Tibial nerve (tissue), 4 donors: ENCODE results near the gene TMEM132C. TPM values are rescaled to one million over a fixed set of nuclear protein-coding genes. Genes with fewer than 3 reads are reported as not detected.

Experiments
- DNase-seq, 2 donors: peaks; one replicate each; pipeline ENCODE4 v3.0.0-alpha.2; 2019; ENCODE audit warnings: low spot score in 2 of 2
- H3K27ac ChIP-seq, 4 donors: fragments of 200-600 bp; sonication (generic) in 3 of 4; one replicate each; pipeline ENCODE4 v1.5.1; 2017 to 2019; ENCODE audit warnings: mild to moderate bottlenecking in 1 of 4
- H3K27me3 ChIP-seq, 2 donors: fragments of 200-600 bp; sonication (generic) in 1 of 2; one replicate each; pipeline versions ENCODE4 v1.5.1 to v1.6.0; 2017 to 2019
- H3K36me3 ChIP-seq, 3 donors: fragments of 200-600 bp; sonication (generic); one replicate each; pipeline ENCODE4 v1.5.1; 2018 to 2019
- H3K4me1 ChIP-seq, 4 donors: fragments of 200-600 bp; sonication (generic) in 3 of 4; one replicate each; pipeline ENCODE4 v1.5.1; 2017 to 2019
- H3K4me3 ChIP-seq, 4 donors: fragments of 200-600 bp; sonication (generic) in 3 of 4; one replicate each; pipeline ENCODE4 v1.5.1; 2017 to 2019; ENCODE audit warnings: mild to moderate bottlenecking in 1 of 4, moderate library complexity in 1 of 4
- H3K9me3 ChIP-seq, 4 donors: fragments of 200-600 bp; sonication (generic) in 3 of 4; one replicate each; pipeline ENCODE4 v1.5.1; 2017 to 2019
- EP300 ChIP-seq, 2 donors: sonication (generic); formaldehyde crosslinking; IDR thresholded peaks; one replicate each; pipeline ENCODE4 v1.6.1; 2017; ENCODE audit warnings: antibody characterized with exemption in 2 of 2, mild to moderate bottlenecking in 1 of 2
- POLR2A ChIP-seq, 2 donors: fragments of 450-650 bp; IDR thresholded peaks; one replicate each; pipeline ENCODE4 v1.6.1; 2017; ENCODE audit warnings: antibody characterized with exemption in 2 of 2, mild to moderate bottlenecking in 2 of 2, moderate library complexity in 2 of 2
- WGBS, 2 donors: methylation state at CpG; one replicate each; pipeline ENCODE4 v1.1.5; 2018; 5-methylcytosine and 5-hydroxymethylcytosine counted together
- total RNA-seq, 4 donors: library from RNA; depleted of rRNA; stranded (reverse); fragments of >200 nt; gene quantifications; one replicate each; pipeline ENCODE4 v1.1.0, GENCODE V29; 2016
- TF ChIP-seq, protein P1 (sequence below), 5 experiments: fragments of 200-600 bp in 3 of 5; fragments of 450-650 bp in 2 of 5; sonication (generic) in 3 of 5; IDR thresholded peaks; one replicate each; pipeline ENCODE4 v1.5.1; 2016 to 2019; ENCODE audit warnings: antibody characterized with exemption in 5 of 5, mild to moderate bottlenecking in 3 of 5, moderate library complexity in 2 of 5

TMEM132C gene
- total RNA-seq, 4 donors from 2014 or later = 8.2 to 17.4 (median 12.4) TPM

DNA sequence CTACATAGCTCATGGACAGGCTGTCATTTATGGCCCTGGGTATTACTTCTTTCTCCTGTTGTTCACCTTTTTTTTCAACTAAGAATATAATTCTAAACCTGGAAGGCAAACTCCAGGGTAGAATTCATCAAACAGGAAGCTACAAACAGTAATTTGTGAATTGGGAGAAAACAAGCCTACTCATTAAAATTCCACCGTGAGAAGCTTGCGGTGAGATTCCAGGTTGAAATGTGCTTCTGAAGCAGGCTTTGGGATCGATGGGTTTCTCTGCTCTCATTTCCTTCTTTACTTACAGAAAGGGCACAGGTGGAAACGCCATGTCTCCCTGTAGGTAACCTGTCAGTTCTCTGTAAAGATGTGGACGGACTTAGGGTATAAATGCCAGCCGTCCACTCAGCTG is 257.5 kb downstream of the TMEM132C start:
- Histone ChIP-seq H3K9me3 (peaks cover 0 to 9% (median 0%) of the 10 kb centered on the region in 4 donors), H3K27me3 (no peaks in the 10 kb centered on the region), H3K4me3 (no peak overlapping the region), H3K36me3 (no peaks in the 10 kb centered on the region), H3K4me1 (no peaks in the 10 kb centered on the region), H3K27ac (no peak overlapping the region)
- no peak for DNase-seq
- 65 to 78% methylated on average over 6 of the region's 6 CpGs for WGBS, 2 donors
- TF ChIP-seq EP300 (IDR thresholded peaks at IDR 0.05) (no peak), POLR2A (IDR thresholded peaks at IDR 0.05) (no peak)
- TF ChIP-seq, protein P1, sequence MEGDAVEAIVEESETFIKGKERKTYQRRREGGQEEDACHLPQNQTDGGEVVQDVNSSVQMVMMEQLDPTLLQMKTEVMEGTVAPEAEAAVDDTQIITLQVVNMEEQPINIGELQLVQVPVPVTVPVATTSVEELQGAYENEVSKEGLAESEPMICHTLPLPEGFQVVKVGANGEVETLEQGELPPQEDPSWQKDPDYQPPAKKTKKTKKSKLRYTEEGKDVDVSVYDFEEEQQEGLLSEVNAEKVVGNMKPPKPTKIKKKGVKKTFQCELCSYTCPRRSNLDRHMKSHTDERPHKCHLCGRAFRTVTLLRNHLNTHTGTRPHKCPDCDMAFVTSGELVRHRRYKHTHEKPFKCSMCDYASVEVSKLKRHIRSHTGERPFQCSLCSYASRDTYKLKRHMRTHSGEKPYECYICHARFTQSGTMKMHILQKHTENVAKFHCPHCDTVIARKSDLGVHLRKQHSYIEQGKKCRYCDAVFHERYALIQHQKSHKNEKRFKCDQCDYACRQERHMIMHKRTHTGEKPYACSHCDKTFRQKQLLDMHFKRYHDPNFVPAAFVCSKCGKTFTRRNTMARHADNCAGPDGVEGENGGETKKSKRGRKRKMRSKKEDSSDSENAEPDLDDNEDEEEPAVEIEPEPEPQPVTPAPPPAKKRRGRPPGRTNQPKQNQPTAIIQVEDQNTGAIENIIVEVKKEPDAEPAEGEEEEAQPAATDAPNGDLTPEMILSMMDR (IDR thresholded peaks at IDR 0.05) = no peak

DNA sequence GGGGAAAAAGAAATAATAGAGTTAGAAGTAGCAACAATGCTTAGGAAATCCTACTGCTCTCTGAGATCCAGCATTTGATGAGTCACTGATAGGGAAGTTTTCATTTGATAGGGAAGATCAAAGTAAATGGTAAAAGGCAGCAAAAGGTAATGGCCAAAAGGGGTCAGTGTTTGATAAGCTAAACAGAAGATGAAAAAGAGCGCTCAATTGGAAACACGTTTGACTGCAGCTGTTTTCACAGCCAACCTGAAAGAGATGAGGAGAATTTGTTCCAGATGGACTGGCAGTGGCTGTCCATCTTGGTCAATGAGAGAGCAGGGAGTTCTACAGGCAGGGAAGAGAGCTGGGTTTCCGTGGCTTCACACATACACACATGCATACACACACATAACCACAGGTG is 264.2 kb downstream of the TMEM132C start:
- no peak for DNase-seq
- Histone ChIP-seq H3K27me3 (no peaks in the 10 kb centered on the region), H3K4me3 (no peak overlapping the region), H3K4me1 (no peaks in the 10 kb centered on the region), H3K9me3 (no peaks in the 10 kb centered on the region), H3K36me3 (no peaks in the 10 kb centered on the region), H3K27ac (no peak overlapping the region)
- WGBS, 2 donors = 40 to 52% methylated on average over 3 of the region's 3 CpGs
- TF ChIP-seq EP300 (IDR thresholded peaks at IDR 0.05) (no peak), POLR2A (IDR thresholded peaks at IDR 0.05) (no peak)
- TF ChIP-seq, protein P1 (IDR thresholded peaks at IDR 0.05) = no peak

DNA sequence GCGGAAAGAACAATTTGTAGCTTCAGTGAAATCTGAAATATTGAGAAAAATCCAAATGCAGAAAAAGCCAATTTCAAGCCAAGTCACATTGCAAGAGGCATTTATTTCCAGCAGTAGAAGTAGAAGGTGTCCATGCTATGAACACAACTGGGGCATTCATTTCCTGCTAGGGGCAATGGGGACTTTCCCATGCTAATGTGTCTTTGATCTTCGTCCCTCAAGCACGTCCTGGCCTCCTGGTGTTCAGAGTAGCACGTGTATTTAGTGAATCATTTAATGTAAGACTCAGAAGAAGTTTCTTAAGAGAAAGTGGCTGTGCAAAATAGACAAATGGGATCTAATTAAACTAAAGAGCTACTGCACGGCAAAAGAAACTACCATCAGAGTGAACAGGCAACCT is 267.9 kb downstream of the TMEM132C start:
- no peak overlapping the region for H3K4me3 ChIP-seq
- no peaks in the 10 kb centered on the region for H3K27me3 ChIP-seq
- H3K9me3 ChIP-seq = peaks cover 0 to 18% (median 0%) of the 10 kb centered on the region in 4 donors
- no peak for TF ChIP-seq POLR2A (IDR thresholded peaks at IDR 0.05)
- TF ChIP-seq EP300 (IDR thresholded peaks at IDR 0.05) = no peak
- TF ChIP-seq, protein P1 (IDR thresholded peaks at IDR 0.05) = no peak
- no peak overlapping the region for H3K27ac ChIP-seq
- no peaks in the 10 kb centered on the region for H3K4me1 ChIP-seq
- WGBS, 2 donors = 61 to 63% methylated on average over 5 of the region's 5 CpGs
- DNase-seq = no peak
- no peaks in the 10 kb centered on the region for H3K36me3 ChIP-seq

DNA sequence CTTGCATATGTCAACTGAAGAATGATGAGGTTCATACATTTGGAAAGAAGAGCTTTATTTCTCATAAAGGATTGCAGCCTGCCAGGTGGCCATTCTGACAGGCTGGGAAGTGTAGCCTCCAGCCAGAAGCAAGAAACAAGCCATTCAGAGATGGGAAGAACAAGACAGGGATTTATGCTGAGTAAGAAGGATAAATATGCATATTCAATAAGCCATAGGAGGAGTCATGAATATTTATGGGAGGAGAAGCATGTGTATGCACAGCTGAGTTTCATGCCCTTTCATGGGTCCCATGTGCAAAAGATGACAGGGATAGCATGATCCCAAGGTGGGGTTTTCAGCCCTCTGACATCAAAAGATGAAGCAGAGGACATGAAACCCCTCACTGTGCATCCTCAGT is 269.8 kb downstream of the TMEM132C start:
- no peak overlapping the region for H3K27ac ChIP-seq
- H3K27me3 ChIP-seq = no peaks in the 10 kb centered on the region
- H3K4me1 ChIP-seq = no peaks in the 10 kb centered on the region
- peaks cover 0 to 20% (median 0%) of the 10 kb centered on the region in 4 donors for H3K9me3 ChIP-seq
- TF ChIP-seq POLR2A (IDR thresholded peaks at IDR 0.05) (no peak), EP300 (IDR thresholded peaks at IDR 0.05) (no peak)
- TF ChIP-seq, protein P1 (IDR thresholded peaks at IDR 0.05) = no peak
- H3K36me3 ChIP-seq = no peaks in the 10 kb centered on the region
- no peak overlapping the region for H3K4me3 ChIP-seq
- no peak for DNase-seq

DNA sequence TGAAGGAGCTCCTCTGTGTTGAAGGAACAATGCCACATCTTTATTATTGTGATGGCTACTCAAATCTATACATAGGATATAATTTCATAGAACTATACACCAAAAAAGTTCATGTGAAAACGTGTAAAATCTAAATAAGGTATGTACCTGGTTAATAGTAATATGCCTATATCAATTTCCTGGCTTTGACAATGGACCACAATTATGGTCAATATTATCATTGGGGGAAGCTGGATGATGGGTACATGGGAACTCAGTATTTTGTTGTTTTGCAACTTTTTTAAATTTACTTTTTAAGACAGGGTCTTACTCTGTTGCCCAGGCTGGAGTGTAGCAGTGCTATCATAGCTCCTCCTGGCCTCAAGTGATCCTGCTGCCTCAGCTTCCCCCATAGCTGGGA is 270.7 kb downstream of the TMEM132C start:
- H3K27me3 ChIP-seq = no peaks in the 10 kb centered on the region
- TF ChIP-seq POLR2A (IDR thresholded peaks at IDR 0.05) = no peak
- H3K9me3 ChIP-seq = peaks cover 0 to 20% (median 0%) of the 10 kb centered on the region in 4 donors
- no peak overlapping the region for H3K4me3 ChIP-seq
- no peaks in the 10 kb centered on the region for H3K4me1 ChIP-seq
- 72 to 74% methylated on average over 1 of the region's 1 CpG for WGBS, 2 donors
- DNase-seq = no peak
- H3K27ac ChIP-seq = no peak overlapping the region
- no peaks in the 10 kb centered on the region for H3K36me3 ChIP-seq

DNA sequence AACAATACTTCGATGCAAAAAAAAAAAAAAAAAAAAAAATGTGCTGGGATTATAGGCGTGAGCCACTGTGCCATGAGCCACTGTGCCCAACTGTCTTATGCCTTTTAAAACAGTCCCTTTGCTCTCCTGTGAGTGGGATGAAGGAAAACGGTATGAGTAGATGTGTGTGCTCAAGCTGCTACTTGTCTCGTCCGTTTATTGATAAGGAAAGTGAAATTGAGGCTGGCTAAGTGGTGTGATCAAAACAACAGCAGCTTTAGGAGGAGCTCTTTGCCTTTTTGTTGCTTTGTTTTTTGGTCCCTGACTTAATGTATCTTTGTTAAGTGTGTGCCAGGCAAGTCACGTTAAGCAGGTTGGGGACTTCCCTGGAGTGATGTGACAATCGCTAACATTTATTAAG is 275.9 kb downstream of the TMEM132C start:
- no peak for DNase-seq
- H3K36me3 ChIP-seq = no peaks in the 10 kb centered on the region
- TF ChIP-seq EP300 (IDR thresholded peaks at IDR 0.05) (no peak), POLR2A (IDR thresholded peaks at IDR 0.05) (no peak)
- TF ChIP-seq, protein P1 (IDR thresholded peaks at IDR 0.05) = no peak
- WGBS, 2 donors = 73% methylated on average over 7 of the region's 7 CpGs
- no peak overlapping the region for H3K27ac ChIP-seq
- peaks cover 0 to 10% (median 0%) of the 10 kb centered on the region in 4 donors for H3K9me3 ChIP-seq
- no peaks in the 10 kb centered on the region for H3K27me3 ChIP-seq
- H3K4me3 ChIP-seq = no peak overlapping the region
- no peaks in the 10 kb centered on the region for H3K4me1 ChIP-seq
